Nephron (organoid): ENCODE results near the gene PHF12.
"Not testable (repeated sequence)": the region's sequence is repeated elsewhere in the genome, so short reads cannot be mapped to it uniquely, and the experiment has no call there.

Experiments used
- H3K27ac Mint-ChIP-seq, 3 experiments: 2 replicates each; pipeline ENCODE4 v1.8.0; 2020; ENCODE audit warnings: mixed read lengths in 3 of 3, mild to moderate bottlenecking in 2 of 3, moderate library complexity in 1 of 3
- H3K27me3 Mint-ChIP-seq: 2 replicates; pipeline ENCODE4 v1.8.0; 2021; ENCODE audit warnings: low read depth, mild to moderate bottlenecking, moderate library complexity, mixed read lengths
- H3K36me3 Mint-ChIP-seq: 2 replicates; pipeline ENCODE4 v1.8.0; 2020; ENCODE audit warnings: low read depth, mixed read lengths
- H3K4me1 Mint-ChIP-seq: 2 replicates; pipeline ENCODE4 v1.8.0; 2020; ENCODE audit warnings: mixed read lengths
- H3K4me3 Mint-ChIP-seq, 3 experiments: 2 replicates each; pipeline ENCODE4 v1.8.0; 2020; ENCODE audit warnings: mild to moderate bottlenecking in 3 of 3, mixed read lengths in 3 of 3, moderate library complexity in 2 of 3
- H3K9me3 Mint-ChIP-seq: 2 replicates; pipeline ENCODE4 v1.8.0; 2020; ENCODE audit warnings: mixed read lengths
- TF ChIP-seq, protein P1 (sequence below), 3 experiments: fragments of 200-600 bp; sonication (generic); IDR thresholded peaks; one replicate each; pipeline ENCODE4 v1.5.0; 2021; ENCODE audit warnings: antibody characterized with exemption in 3 of 3; ENCODE audit not compliant: unreplicated experiment in 3 of 3

Gene PHF12

DNA sequence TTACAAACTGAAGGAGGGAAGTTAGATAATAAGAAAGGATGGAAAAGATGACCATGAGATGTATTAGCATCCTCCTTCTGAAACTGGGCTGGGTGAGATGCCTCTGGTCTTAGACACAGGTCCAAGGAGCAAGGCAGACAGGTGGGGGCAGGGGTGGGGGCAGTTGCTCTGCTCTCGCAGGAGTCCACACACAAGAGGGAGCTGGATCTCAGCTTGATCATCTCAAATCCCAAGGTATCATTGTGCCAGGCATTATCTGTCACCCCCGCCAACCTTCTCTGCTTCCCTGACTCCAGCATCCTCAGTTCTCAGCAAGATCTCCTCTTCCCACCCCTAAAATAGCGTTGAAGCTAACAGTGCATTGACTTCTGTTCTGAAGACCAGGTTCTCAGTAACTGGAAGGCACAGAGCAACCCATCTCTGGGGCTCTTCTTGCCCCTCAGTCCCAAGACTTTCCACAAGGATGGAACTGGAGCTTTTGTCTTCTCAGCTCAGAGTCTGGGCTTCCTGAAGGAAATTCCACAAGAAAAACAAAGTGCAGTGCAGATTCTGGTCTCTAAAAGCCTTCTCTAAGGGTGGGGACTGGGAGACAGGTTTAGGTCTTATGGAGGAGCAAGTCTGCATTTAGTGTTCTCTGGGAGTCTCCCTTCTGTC lies 55.4 kb downstream of the PHF12 start:
- Mint-ChIP-seq H3K4me1 (peaks cover 31% of the 10 kb centered on the region), H3K36me3 (peaks cover 16% of the 10 kb centered on the region), H3K27ac (peak overlapping the region; percentile 40 to 89 (median 78)), H3K4me3 (peak overlapping the region; percentile 90 to 95 (median 95)), H3K27me3 (no peaks in the 10 kb centered on the region), H3K9me3 (no peaks in the 10 kb centered on the region)
- TF ChIP-seq, protein P1, sequence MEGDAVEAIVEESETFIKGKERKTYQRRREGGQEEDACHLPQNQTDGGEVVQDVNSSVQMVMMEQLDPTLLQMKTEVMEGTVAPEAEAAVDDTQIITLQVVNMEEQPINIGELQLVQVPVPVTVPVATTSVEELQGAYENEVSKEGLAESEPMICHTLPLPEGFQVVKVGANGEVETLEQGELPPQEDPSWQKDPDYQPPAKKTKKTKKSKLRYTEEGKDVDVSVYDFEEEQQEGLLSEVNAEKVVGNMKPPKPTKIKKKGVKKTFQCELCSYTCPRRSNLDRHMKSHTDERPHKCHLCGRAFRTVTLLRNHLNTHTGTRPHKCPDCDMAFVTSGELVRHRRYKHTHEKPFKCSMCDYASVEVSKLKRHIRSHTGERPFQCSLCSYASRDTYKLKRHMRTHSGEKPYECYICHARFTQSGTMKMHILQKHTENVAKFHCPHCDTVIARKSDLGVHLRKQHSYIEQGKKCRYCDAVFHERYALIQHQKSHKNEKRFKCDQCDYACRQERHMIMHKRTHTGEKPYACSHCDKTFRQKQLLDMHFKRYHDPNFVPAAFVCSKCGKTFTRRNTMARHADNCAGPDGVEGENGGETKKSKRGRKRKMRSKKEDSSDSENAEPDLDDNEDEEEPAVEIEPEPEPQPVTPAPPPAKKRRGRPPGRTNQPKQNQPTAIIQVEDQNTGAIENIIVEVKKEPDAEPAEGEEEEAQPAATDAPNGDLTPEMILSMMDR (IDR thresholded peaks at IDR 0.05; ENCODE audit: unreplicated experiment in 3 of 3) = no peak

DNA sequence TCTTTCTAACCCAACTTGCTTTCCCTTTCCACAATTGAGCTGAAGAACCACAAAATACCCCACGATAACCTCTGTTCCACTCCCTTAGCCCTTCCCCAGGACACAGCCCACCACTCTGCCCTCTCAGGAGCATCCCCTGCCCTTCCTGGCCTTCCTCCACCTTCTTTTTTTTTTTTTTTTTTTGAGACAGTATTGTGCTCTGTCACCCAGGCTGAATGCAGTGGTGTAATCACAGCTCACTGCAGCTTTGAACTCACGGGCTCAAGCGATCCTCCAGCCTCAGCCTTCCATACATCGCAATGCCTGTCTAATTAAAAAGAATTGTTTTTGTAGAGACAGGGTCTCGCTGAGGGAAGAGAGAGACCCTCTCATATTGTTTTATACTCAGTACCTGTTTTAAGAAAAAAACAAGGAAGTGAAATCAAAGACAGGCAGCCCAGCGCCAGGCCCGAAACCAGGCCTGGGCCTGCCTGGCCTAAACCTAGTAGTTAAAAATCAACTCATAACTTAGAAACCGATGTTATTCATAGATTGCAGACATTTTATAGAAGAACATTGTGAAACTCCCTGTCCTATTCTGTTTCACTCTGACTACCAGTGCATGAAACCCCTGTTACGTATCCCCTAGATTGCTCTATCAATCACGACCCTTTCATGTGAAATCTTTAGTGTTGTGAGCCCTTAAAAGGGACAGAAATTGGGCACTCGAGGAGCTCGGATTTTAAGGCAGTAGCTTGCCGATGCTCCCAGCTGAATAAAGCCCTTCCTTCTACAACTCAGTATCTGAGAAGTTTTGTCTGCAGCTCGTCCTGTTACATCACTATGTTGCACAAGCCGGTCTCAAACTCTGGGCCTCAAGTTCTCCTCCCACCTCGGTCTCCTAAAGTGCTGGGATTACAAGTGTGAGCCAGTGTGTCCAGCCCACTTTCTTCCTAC lies 57.8 kb downstream of the PHF12 start:
- not testable (repeated sequence) for H3K4me3 Mint-ChIP-seq, H3K27me3 Mint-ChIP-seq, H3K9me3 Mint-ChIP-seq
- Mint-ChIP-seq H3K36me3 (peaks cover 11% of the 10 kb centered on the region), H3K27ac (peak overlapping the region; percentile 24 to 63 (median 62)), H3K4me1 (peaks cover 33% of the 10 kb centered on the region)

DNA sequence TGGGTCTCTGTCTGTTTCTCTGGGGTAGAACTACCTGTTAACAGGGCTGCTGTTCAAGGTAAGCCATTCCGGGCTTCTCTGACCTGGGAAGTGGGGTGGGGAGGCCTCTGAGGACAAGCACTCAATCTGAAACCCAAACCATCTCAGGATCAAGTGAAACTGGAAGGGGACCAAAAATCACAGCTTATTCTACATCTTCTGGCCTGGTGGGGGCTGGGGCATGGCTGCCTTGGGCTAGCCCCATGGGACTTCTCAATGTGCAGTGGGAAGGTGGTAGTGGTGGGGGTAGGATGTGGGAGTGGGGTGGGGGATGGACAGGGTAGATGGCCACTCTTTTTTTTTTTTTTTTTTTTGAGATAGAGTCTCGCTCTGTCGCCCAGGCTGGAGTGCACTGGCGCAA lies 59.3 kb downstream of the PHF12 start:
- TF ChIP-seq, protein P1 (IDR thresholded peaks at IDR 0.05; ENCODE audit: unreplicated experiment in 3 of 3) = no peak
- Mint-ChIP-seq H3K27ac (peak overlapping the region in 2 of 3 experiments; percentile 17 to 20), H3K9me3 (no peaks in the 10 kb centered on the region), H3K27me3 (no peaks in the 10 kb centered on the region), H3K4me3 (no peak overlapping the region), H3K36me3 (peaks cover 11% of the 10 kb centered on the region), H3K4me1 (peaks cover 33% of the 10 kb centered on the region)

DNA sequence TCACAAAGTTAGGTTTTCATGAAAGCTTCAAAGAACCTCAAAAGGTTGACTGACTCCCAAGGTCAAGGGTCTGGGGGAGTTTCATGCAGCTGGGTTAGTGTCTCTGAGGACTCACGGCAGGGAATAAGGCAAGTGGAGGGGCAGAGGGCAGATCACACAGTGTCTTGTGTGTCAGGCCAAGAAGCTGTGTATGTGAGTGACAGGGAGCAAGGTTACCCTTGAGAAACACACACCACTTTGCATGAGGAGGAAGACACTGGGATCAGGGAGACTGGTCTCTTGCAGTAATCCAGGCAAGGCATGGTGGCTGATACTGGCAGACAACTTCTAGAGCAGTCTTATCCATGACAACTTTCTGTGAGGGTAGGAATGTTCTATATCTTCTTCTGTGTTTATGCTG lies 60.1 kb downstream of the PHF12 start:
- TF ChIP-seq, protein P1 (IDR thresholded peaks at IDR 0.05; ENCODE audit: unreplicated experiment in 3 of 3) = no peak
- Mint-ChIP-seq H3K9me3 (no peaks in the 10 kb centered on the region), H3K27ac (peak overlapping the region; percentile 17 to 75 (median 20)), H3K36me3 (peaks cover 11% of the 10 kb centered on the region), H3K27me3 (no peaks in the 10 kb centered on the region), H3K4me3 (peak overlapping the region in 1 of 3 experiments; percentile 33), H3K4me1 (peaks cover 25% of the 10 kb centered on the region)

DNA sequence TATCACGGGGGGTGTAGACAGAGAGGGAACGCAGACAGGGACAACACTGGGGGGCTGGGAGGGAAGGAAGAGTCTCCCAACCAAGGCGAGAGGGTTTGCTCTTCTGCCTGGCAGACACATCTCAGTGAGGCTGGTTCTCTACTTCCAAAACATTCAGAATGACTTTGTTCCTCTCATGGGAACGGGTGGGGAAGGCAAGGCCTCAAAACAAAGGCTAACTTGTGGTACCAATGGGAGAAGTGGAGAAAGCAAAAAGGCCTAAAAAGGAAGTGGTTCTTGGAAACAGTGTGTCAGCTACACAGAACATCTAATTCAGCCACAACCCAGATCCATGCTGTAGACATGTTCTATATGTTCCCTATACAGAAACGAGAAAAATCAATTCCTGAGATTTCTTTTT lies 61.3 kb downstream of the PHF12 start:
- TF ChIP-seq, protein P1 (IDR thresholded peaks at IDR 0.05; ENCODE audit: unreplicated experiment in 3 of 3) = no peak
- H3K27ac Mint-ChIP-seq = no peak overlapping the region
- H3K36me3 Mint-ChIP-seq = peaks cover 11% of the 10 kb centered on the region
- H3K27me3 Mint-ChIP-seq = no peaks in the 10 kb centered on the region
- no peaks in the 10 kb centered on the region for H3K9me3 Mint-ChIP-seq
- no peak overlapping the region for H3K4me3 Mint-ChIP-seq
- peaks cover 17% of the 10 kb centered on the region for H3K4me1 Mint-ChIP-seq

GRCh38 chr17:28888832-28889231 lies 62.5 kb downstream of the PHF12 start:
- Mint-ChIP-seq H3K27me3 (no peaks in the 10 kb centered on the region), H3K4me3 (no peak overlapping the region), H3K9me3 (no peaks in the 10 kb centered on the region), H3K36me3 (peaks cover 14% of the 10 kb centered on the region), H3K27ac (no peak overlapping the region), H3K4me1 (peaks cover 17% of the 10 kb centered on the region)
- TF ChIP-seq, protein P1 (IDR thresholded peaks at IDR 0.05; ENCODE audit: unreplicated experiment in 3 of 3) = no peak
